Neural progenitor cell (in vitro differentiated cells): ENCODE results near the gene CNTN3. TPM values are rescaled to one million over a fixed set of nuclear protein-coding genes. Genes with fewer than 3 reads are reported as not detected.

Experiments
- DNase-seq: peaks from one replicate; pipeline ENCODE4 v3.0.0-alpha.2; 2016; ENCODE audit warnings: low spot score
- H2AFZ ChIP-seq: fragments of 200-600 bp; sonication (generic); replicated peaks from 2 replicates; pipeline ENCODE4 v1.6.1; 2016; ENCODE audit warnings: antibody characterized with exemption
- H3F3A ChIP-seq: fragments of 200-600 bp; sonication (generic); 2 replicates; pipeline ENCODE4 v1.6.1; 2016; ENCODE audit warnings: antibody characterized with exemption, low read depth
- H3K27ac ChIP-seq: fragments of 200-600 bp; sonication (generic); 2 replicates; pipeline ENCODE4 v1.5.1; 2016; ENCODE audit warnings: mild to moderate bottlenecking
- H3K27me3 ChIP-seq: fragments of 200-600 bp; sonication (generic); 2 replicates; pipeline ENCODE4 v1.6.1; 2016; ENCODE audit warnings: mild to moderate bottlenecking, moderate library complexity
- H3K36me3 ChIP-seq: fragments of 200-600 bp; sonication (generic); 2 replicates; pipeline ENCODE4 v1.5.1; 2016
- H3K4me1 ChIP-seq: fragments of 200-600 bp; sonication (generic); 2 replicates; pipeline ENCODE4 v1.6.1; 2016; ENCODE audit warnings: mixed run types
- H3K4me2 ChIP-seq: fragments of 200-600 bp; sonication (generic); 2 replicates; pipeline ENCODE4 v1.6.1; 2016
- H3K4me3 ChIP-seq: fragments of 200-600 bp; sonication (generic); 2 replicates; pipeline ENCODE4 v1.5.1; 2016
- H3K79me2 ChIP-seq: fragments of 200-600 bp; sonication (generic); 2 replicates; pipeline ENCODE4 v1.6.1; 2016; ENCODE audit warnings: low read depth
- H3K9ac ChIP-seq: fragments of 200-600 bp; sonication (generic); 2 replicates; pipeline ENCODE4 v1.6.1; 2016
- H3K9me3 ChIP-seq: fragments of 200-600 bp; sonication (generic); 2 replicates; pipeline ENCODE4 v1.5.1; 2016; ENCODE audit warnings: low read depth
- H4K20me1 ChIP-seq: fragments of 200-600 bp; sonication (generic); 2 replicates; pipeline ENCODE4 v1.6.1; 2016; ENCODE audit warnings: low read depth
- H3K27ac Mint-ChIP-seq: 3 replicates; pipeline ENCODE4 v1.8.0; 2021; ENCODE audit warnings: mixed read lengths
- H3K27me3 Mint-ChIP-seq: 2 replicates; pipeline ENCODE4 v1.8.0; 2022; ENCODE audit warnings: low read depth, mild to moderate bottlenecking, inconsistent platforms, moderate library complexity, mixed read lengths; ENCODE audit not compliant: insufficient read depth
- H3K36me3 Mint-ChIP-seq: 3 replicates; pipeline ENCODE4 v1.8.0; 2021; ENCODE audit warnings: mixed read lengths
- H3K4me1 Mint-ChIP-seq: 3 replicates; pipeline ENCODE4 v1.8.0; 2021; ENCODE audit warnings: mixed read lengths
- H3K4me3 Mint-ChIP-seq: 3 replicates; pipeline ENCODE4 v1.8.0; 2021; ENCODE audit warnings: mild to moderate bottlenecking, moderate library complexity, mixed read lengths
- H3K9me3 Mint-ChIP-seq: 3 replicates; pipeline ENCODE4 v1.8.0; 2020; ENCODE audit warnings: mixed read lengths
- EZH2 ChIP-seq: fragments of 200-600 bp; sonication (generic); IDR thresholded peaks from 2 replicates; pipeline ENCODE4 v1.6.1; 2017; ENCODE audit warnings: antibody characterized with exemption, mild to moderate bottlenecking, moderate library complexity
- EZH2phosphoT487 ChIP-seq: fragments of 200-600 bp; sonication (generic); IDR thresholded peaks from 2 replicates; pipeline ENCODE4 v1.6.1; 2017; ENCODE audit warnings: antibody characterized with exemption
- total RNA-seq: library from RNA; depleted of rRNA; stranded (reverse); fragments of >200 nt; gene quantifications from 2 replicates; pipeline ENCODE4 v1.2.3, GENCODE V29; 2015; ENCODE audit warnings: low replicate concordance
- TF ChIP-seq, protein P1 (sequence below): fragments of 200-600 bp; sonication (generic); IDR thresholded peaks from 2 replicates; pipeline ENCODE4 v1.5.1; 2017; ENCODE audit warnings: antibody characterized with exemption, mild to moderate bottlenecking

Gene CNTN3
- total RNA-seq, 1 donor from 2014 or later: 0.21 TPM

DNA sequence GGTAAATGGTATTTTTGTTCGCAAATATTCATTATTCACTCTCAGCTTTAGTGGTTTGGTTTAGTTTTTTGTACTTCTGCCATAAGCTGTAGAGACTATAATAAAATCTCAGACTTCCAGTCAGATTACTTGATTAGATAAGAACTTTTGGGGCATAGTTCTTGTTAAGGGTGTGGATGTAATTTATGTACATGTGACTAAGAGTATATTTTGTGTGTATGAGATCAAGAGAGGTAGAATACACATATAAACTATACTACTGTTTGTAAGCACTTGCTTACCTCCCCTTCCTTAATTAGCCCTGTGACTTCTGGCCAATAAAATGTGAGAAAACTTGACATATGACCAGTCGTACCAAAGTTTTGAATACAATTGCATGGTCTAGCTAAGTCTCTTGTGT lies 12.0 kb downstream of the CNTN3 start:
- TF ChIP-seq EZH2: no peak
- no peak for TF ChIP-seq EZH2phosphoT487
- TF ChIP-seq, protein P1, sequence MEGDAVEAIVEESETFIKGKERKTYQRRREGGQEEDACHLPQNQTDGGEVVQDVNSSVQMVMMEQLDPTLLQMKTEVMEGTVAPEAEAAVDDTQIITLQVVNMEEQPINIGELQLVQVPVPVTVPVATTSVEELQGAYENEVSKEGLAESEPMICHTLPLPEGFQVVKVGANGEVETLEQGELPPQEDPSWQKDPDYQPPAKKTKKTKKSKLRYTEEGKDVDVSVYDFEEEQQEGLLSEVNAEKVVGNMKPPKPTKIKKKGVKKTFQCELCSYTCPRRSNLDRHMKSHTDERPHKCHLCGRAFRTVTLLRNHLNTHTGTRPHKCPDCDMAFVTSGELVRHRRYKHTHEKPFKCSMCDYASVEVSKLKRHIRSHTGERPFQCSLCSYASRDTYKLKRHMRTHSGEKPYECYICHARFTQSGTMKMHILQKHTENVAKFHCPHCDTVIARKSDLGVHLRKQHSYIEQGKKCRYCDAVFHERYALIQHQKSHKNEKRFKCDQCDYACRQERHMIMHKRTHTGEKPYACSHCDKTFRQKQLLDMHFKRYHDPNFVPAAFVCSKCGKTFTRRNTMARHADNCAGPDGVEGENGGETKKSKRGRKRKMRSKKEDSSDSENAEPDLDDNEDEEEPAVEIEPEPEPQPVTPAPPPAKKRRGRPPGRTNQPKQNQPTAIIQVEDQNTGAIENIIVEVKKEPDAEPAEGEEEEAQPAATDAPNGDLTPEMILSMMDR: no peak
- Histone ChIP-seq H3K9ac (no peak overlapping the region), H3K4me2 (no peak overlapping the region), H3K4me1 (no peaks in the 10 kb centered on the region), H3K79me2 (no peaks in the 10 kb centered on the region), H3K27ac (no peak overlapping the region), H4K20me1 (no peaks in the 10 kb centered on the region), H3K9me3 (no peaks in the 10 kb centered on the region), H3F3A (no peaks in the 10 kb centered on the region), H2AFZ (no peak overlapping the region), H3K27me3 (peaks cover 3% of the 10 kb centered on the region), H3K4me3 (no peak overlapping the region), H3K36me3 (no peaks in the 10 kb centered on the region)
- Mint-ChIP-seq H3K27ac (no peak overlapping the region), H3K4me1 (peaks cover 5% of the 10 kb centered on the region), H3K9me3 (peaks cover 7% of the 10 kb centered on the region), H3K36me3 (no peaks in the 10 kb centered on the region), H3K4me3 (no peak overlapping the region), H3K27me3 (no peaks in the 10 kb centered on the region)
- DNase-seq: no peak

DNA sequence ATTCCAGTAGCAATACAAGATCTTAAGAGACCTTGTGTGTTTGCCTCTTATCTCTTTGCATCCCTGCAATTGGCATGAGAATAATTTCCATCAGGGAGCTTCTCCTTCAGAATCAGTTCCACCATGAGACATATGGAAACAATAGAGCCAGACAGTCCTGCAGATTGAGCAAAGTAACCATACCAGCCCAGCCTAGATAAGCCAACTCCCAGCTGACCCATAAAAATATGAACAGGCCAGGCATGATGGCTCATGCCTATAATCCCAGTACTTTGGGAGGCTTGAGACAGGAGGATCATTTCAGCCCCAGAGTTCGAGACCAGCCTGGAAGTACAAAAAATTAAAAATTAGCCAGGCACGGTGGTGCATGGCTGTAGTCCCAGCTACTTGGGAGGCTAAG lies 12.7 kb downstream of the CNTN3 start:
- no peak overlapping the region for H3K9ac ChIP-seq
- no peak overlapping the region for H3K4me2 ChIP-seq
- H3K4me1 Mint-ChIP-seq: peaks cover 5% of the 10 kb centered on the region
- H3K36me3 ChIP-seq: no peaks in the 10 kb centered on the region
- TF ChIP-seq EZH2phosphoT487 (no peak), EZH2 (no peak)
- TF ChIP-seq, protein P1: no peak
- H3K36me3 Mint-ChIP-seq: peaks cover 2% of the 10 kb centered on the region
- no peaks in the 10 kb centered on the region for H4K20me1 ChIP-seq
- H3K27me3 Mint-ChIP-seq: no peaks in the 10 kb centered on the region
- H3K27me3 ChIP-seq: no peaks in the 10 kb centered on the region
- H3K4me1 ChIP-seq: no peaks in the 10 kb centered on the region
- H3K9me3 ChIP-seq: no peaks in the 10 kb centered on the region
- no peak overlapping the region for H3K4me3 Mint-ChIP-seq
- no peak for DNase-seq
- H3F3A ChIP-seq: no peaks in the 10 kb centered on the region
- H3K27ac Mint-ChIP-seq: no peak overlapping the region
- H3K27ac ChIP-seq: no peak overlapping the region
- H3K9me3 Mint-ChIP-seq: peaks cover 12% of the 10 kb centered on the region
- H3K4me3 ChIP-seq: no peak overlapping the region
- H2AFZ ChIP-seq: no peak overlapping the region
- H3K79me2 ChIP-seq: no peaks in the 10 kb centered on the region

DNA sequence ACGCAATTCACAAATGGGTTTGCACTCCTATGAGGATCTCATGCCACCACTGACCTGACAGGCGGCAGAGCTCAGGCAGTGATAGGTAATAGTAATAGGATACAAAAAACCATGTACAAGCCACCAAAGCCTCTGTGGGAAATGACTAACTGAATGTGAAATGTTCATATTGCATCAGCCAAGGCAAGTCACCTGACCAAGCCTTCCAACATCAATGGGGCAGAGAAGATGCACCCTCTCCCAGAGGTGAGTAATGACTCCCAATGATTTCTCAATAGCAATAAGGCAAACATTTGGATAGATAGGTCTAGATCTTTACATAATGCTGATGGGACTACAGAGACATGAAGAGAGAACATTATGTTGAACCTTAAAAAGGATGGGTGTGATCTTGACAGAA lies 14.9 kb downstream of the CNTN3 start:
- H4K20me1 ChIP-seq: no peaks in the 10 kb centered on the region
- no peaks in the 10 kb centered on the region for H3K9me3 ChIP-seq
- H3F3A ChIP-seq: no peaks in the 10 kb centered on the region
- H3K36me3 ChIP-seq: no peaks in the 10 kb centered on the region
- H3K4me1 ChIP-seq: no peaks in the 10 kb centered on the region
- Mint-ChIP-seq H3K9me3 (peaks cover 16% of the 10 kb centered on the region), H3K36me3 (peaks cover 2% of the 10 kb centered on the region), H3K4me1 (peaks cover 5% of the 10 kb centered on the region), H3K27me3 (no peaks in the 10 kb centered on the region), H3K27ac (no peak overlapping the region), H3K4me3 (no peak overlapping the region)
- no peak for DNase-seq
- H3K79me2 ChIP-seq: no peaks in the 10 kb centered on the region
- H3K4me3 ChIP-seq: no peak overlapping the region
- no peak overlapping the region for H3K9ac ChIP-seq
- H3K27ac ChIP-seq: no peak overlapping the region
- H3K27me3 ChIP-seq: no peaks in the 10 kb centered on the region
- no peak overlapping the region for H3K4me2 ChIP-seq
- H2AFZ ChIP-seq: no peak overlapping the region
- TF ChIP-seq EZH2phosphoT487 (no peak), EZH2 (no peak)
- TF ChIP-seq, protein P1: no peak
